Spinal cord (tissue), 10 donors: Measurements from ENCODE around the gene VGLL1. TPM values are rescaled to one million over a fixed set of nuclear protein-coding genes. Genes with fewer than 3 reads are reported as not detected.
A peak's percentile ranks its signal among the peaks of the same experiment; 100 is the strongest.

ENCODE experiments used
- DNase-seq, 6 donors: peaks; one replicate each; pipeline versions ENCODE4 v3.0.0 to v3.0.0-alpha.2; 2013 to 2015; ENCODE audit warnings: low spot score in 6 of 6, low read depth in 4 of 6
- H3K27ac ChIP-seq: one replicate; pipeline ENCODE4 v1.5.1; 2013; ENCODE audit warnings: low read depth, low read length, control low read depth
- H3K27me3 ChIP-seq: one replicate; pipeline ENCODE4 v1.6.1; 2013; ENCODE audit warnings: low read length; ENCODE audit not compliant: control insufficient read depth, insufficient read depth
- H3K36me3 ChIP-seq: one replicate; pipeline ENCODE4 v1.6.1; 2013; ENCODE audit warnings: low read length; ENCODE audit not compliant: control insufficient read depth, insufficient read depth
- H3K4me1 ChIP-seq: one replicate; pipeline ENCODE4 v1.6.1; 2013; ENCODE audit warnings: low read length; ENCODE audit not compliant: control insufficient read depth, insufficient read depth
- H3K4me3 ChIP-seq: one replicate; pipeline ENCODE4 v1.5.1; 2013; ENCODE audit warnings: low read depth, low read length, control low read depth
- H3K9me3 ChIP-seq: one replicate; pipeline ENCODE4 v1.6.1; 2013; ENCODE audit warnings: low read length; ENCODE audit not compliant: control insufficient read depth, insufficient read depth
- WGBS: methylation state at CpG from one replicate; pipeline ENCODE4 v1.1.5; 2013; ENCODE audit warnings: missing lambda C conversion rate; ENCODE audit not compliant: insufficient coverage; 5-methylcytosine and 5-hydroxymethylcytosine counted together
- long read RNA-seq, 4 donors: transcript quantifications; one replicate each; lab custom pipeline, GENCODE V29; 2026
- polyA plus RNA-seq, 2 donors: library from polyadenylated mRNA; unstranded; fragments of 120-200 nt; gene quantifications; one replicate each; pipeline ENCODE4 v1.2.1, GENCODE V29; 2013; ENCODE audit not compliant: insufficient read length in 2 of 2
- total RNA-seq, 2 donors: library from RNA; depleted of rRNA in 1 of 2; stranded (reverse); fragments of 120-200 nt in 1 of 2; fragments of >200 nt in 1 of 2; gene quantifications; one replicate each; pipeline versions ENCODE4 v1.2.3 to v1.2.4, GENCODE V29; 2013 to 2014
- donor health status: healthy.

Gene VGLL1, protein sequence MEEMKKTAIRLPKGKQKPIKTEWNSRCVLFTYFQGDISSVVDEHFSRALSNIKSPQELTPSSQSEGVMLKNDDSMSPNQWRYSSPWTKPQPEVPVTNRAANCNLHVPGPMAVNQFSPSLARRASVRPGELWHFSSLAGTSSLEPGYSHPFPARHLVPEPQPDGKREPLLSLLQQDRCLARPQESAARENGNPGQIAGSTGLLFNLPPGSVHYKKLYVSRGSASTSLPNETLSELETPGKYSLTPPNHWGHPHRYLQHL
- not detected for total RNA-seq
- polyA plus RNA-seq: not detected
- long read RNA-seq, donor 1: 0 reads
- long read RNA-seq, donor 2: 0 reads
- long read RNA-seq, donor 3: 0 reads
- long read RNA-seq, donor 4, partial matches to known transcripts: 0 of 4 reads
- long read RNA-seq, donor 4, other reads (novel, unspliced or antisense): 0 of 4 reads

DNA sequence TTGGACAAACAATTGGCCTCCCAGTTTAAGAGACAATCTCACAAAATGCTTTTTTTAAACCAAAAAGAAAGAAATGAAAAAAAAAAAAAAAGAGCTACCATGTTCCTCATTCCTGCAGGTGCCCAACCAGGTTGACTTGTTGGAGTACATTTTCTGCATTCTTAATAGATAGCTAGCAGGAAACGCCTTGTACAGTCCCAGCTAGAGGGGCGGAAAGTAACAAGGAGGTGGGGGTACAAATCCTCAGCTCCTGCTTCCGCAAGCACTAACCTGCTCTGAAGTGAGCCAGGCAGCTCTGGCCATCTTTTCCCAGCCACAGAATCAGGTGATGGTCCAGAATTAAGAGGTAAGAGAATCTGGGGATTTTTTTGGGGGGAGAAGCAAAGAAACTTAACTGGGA is at the start of gene VGLL1:
Gene VGLL1 (plus strand): TSS at position 265 of the 400 bp plus-strand sequence. CDS start 3,806 bp downstream, outside the sequence.
- Histone ChIP-seq H3K9me3 (no peaks in the 10 kb centered on the region), H3K27me3 (no peaks in the 10 kb centered on the region), H3K4me1 (no peaks in the 10 kb centered on the region), H3K36me3 (no peaks in the 10 kb centered on the region), H3K4me3 (no peak within 1 kb of the TSS), H3K27ac (no peak within 1 kb of the TSS)
- 76% methylated on average over 3 of the region's 3 CpGs for WGBS
- no peak for DNase-seq

DNA sequence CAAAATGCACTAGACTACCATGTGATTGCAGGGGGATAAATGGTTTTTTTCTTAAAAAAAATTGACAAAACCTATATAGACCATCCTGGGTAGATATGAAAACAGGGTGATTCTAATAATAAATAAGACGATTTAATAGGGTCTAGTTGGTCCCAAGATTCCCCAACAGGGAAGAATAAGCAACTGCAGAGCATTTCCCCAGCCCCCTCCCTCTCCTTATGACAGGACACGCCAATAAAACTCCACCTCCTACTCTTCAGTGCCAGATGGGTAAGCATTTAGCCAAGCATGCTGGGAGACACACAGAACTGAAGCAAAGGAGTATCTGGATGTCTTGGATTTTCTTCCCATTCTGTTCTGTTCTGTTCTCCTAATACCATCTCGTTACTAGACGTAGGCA is 44.4 kb upstream of the VGLL1 start, which contains the start of gene BRS3:
Gene BRS3 (plus strand): TSS at position 301 of the 400 bp plus-strand sequence. CDS start 168 bp downstream, outside the sequence.
- H3K27ac ChIP-seq: no peak within 1 kb of the TSS
- no peak for DNase-seq
- WGBS: no CpG with 5 or more reads among the region's 4 CpGs
- no peaks in the 10 kb centered on the region for H3K4me1 ChIP-seq
- H3K27me3 ChIP-seq: peaks cover 14% of the 10 kb centered on the region
- no peak within 1 kb of the TSS for H3K4me3 ChIP-seq
- H3K36me3 ChIP-seq: no peaks in the 10 kb centered on the region
- H3K9me3 ChIP-seq: no peaks in the 10 kb centered on the region

DNA sequence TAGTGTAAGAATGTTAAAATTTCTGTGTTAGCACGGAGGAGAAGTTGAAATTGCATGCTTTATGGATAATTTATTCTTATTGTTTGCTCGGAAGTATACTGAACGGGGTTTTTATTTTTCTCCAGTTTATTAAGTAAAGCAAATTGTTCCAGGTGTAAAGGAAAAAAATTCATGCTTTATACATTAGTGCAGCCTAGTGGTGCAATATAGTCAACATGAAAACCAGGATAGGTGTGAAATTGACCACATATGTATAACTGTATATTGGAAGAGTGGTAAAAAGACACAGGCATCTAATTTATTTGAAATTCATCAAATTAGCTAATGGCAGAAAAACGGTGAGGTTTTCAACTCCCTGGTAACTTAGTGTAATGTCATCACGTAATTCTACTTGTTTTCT is 43.3 kb upstream of the VGLL1 start:
- Histone ChIP-seq H3K27ac (no peak overlapping the region), H3K27me3 (peaks cover 14% of the 10 kb centered on the region), H3K36me3 (no peaks in the 10 kb centered on the region), H3K4me1 (no peaks in the 10 kb centered on the region), H3K9me3 (no peaks in the 10 kb centered on the region), H3K4me3 (no peak overlapping the region)
- WGBS: 50% methylated on average over 3 of the region's 5 CpGs
- DNase-seq: peak in 1 of 6 donors; percentile 58

DNA sequence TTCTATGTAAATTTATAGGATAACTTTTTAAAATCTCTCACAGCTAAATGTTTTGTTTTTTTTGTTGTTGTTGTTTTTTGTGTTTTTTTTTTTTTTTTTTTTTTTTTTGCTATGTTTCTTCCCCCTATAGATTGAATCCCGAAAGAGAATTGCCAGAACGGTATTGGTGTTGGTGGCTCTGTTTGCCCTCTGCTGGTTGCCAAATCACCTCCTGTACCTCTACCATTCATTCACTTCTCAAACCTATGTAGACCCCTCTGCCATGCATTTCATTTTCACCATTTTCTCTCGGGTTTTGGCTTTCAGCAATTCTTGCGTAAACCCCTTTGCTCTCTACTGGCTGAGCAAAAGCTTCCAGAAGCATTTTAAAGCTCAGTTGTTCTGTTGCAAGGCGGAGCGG is 40.2 kb upstream of the VGLL1 start:
- no peak overlapping the region for H3K4me3 ChIP-seq
- 82% methylated on average over 2 of the region's 6 CpGs for WGBS
- H3K27ac ChIP-seq: no peak overlapping the region
- H3K4me1 ChIP-seq: peaks cover 3% of the 10 kb centered on the region
- H3K27me3 ChIP-seq: peaks cover 6% of the 10 kb centered on the region
- H3K9me3 ChIP-seq: no peaks in the 10 kb centered on the region
- H3K36me3 ChIP-seq: no peaks in the 10 kb centered on the region
- DNase-seq: no peak

DNA sequence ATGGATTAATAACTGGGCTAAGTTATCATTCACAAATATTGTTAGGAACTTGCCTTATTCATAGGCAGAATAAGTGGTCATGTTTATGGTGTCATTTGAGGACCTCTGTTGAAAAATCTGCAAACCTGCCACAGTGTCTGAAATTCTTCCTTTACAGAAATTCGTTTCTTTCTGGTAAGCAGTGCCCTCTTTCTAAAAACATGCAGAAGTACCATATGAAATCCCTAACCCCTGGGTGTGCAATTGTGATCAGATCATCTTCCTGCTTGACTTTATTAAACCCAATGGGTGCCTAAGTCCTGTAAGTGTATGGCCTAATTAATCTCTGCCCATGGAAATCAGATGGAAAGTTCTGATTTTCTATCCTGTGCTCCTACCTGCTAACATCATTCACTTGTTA is 39.0 kb upstream of the VGLL1 start:
- peaks cover 3% of the 10 kb centered on the region for H3K4me1 ChIP-seq
- no CpG with 5 or more reads among the region's 1 CpG for WGBS
- DNase-seq: no peak
- no peaks in the 10 kb centered on the region for H3K9me3 ChIP-seq
- peaks cover 6% of the 10 kb centered on the region for H3K27me3 ChIP-seq
- H3K4me3 ChIP-seq: no peak overlapping the region
- H3K36me3 ChIP-seq: no peaks in the 10 kb centered on the region
- no peak overlapping the region for H3K27ac ChIP-seq

DNA sequence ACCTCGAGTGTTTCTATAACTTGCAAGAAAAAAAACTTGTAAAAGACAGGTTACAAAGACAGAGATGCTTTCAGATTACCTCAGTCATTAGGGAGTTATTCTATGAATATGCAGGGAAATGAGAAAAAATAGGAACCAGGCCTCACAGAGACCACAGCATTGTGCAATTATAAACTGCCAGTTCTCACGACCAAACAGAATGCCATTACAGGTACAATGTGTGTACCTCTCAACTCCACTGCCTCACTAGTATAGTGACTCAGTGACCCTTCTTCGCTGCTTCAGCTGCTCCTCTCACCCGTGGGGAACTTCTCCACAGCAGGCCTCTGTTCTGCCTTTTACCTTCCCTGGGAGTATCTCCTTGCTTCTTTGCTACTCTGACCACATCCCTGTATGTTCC is 37.0 kb upstream of the VGLL1 start:
- H3K27ac ChIP-seq: no peak overlapping the region
- H3K27me3 ChIP-seq: peaks cover 6% of the 10 kb centered on the region
- H3K9me3 ChIP-seq: no peaks in the 10 kb centered on the region
- DNase-seq: no peak
- H3K4me1 ChIP-seq: peaks cover 3% of the 10 kb centered on the region
- H3K36me3 ChIP-seq: no peaks in the 10 kb centered on the region
- WGBS: 63% methylated on average over 3 of the region's 4 CpGs
- no peak overlapping the region for H3K4me3 ChIP-seq

DNA sequence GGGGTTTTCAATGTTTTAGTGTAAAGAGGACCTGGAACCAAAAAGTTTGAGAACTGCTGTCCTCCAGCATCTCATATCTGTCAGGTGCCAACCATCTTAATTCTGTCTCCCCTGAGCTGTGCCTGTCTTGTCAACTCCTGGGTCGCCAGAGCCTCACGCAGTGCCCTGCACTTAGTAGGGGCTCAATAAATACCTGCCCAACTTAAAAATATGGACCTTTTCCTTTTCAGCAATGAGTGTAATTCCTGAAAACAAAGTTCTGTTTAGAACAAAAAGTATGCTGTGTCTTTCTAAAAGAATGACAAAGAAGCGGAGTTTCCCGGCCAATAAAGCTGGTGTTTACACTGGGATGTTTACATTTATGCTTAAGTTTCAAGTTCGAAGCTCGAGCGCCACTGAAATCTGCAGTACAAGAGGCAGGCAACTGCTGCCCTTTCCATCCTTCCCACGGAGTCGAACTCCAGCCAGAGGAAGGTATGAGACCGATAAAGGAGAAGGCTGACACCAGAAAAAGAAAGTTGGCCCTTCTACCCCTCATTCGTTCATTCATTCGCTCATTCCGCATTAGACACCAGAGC is 35.7 kb upstream of the VGLL1 start:
- peaks cover 3% of the 10 kb centered on the region for H3K27me3 ChIP-seq

DNA sequence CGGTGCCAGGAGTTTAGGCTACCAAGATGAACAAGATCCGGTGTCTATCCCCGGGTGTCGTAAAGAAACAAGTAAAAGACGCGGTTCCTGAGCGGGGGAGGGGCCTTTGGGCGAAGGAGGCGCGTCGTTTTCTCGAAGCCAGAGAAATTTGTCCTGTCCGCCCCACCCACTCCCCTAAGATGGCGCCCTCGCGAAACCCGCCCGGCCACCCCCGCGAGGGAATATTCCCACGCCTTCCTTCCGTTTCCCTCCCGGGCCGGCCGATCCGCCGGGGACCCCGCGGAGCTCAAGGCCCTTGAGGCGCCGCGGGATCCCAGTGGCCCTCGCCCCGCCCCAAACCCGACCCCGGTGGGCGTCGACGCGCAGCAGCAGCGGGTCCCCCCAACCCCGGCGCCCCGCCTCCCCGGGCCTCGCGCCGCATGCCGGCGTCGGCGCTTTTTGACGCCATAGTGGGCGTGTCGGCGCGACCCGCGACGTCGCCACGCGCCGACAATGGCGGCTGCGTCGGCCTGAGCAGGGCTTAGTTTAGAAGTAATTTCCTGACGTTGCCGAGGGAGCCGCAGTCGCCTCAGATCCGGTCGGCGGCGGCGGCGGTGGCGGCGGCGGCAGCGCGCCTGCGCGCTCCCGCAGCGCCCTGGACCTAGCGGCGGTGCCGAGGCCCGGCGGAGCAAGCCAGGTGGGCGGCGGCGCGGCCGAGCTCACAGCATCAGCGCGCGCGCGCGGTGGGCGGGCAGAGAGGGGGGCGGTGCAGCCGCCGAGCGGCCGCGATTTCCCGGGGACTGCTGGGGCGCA is 35.1 kb upstream of the VGLL1 start:
- H3K4me1 ChIP-seq: peaks cover 3% of the 10 kb centered on the region
- peak overlapping the region; percentile 92 for H3K27ac ChIP-seq
- H3K9me3 ChIP-seq: no peaks in the 10 kb centered on the region
- WGBS: 26% methylated on average over 103 of the region's 111 CpGs
- peak overlapping the region; percentile 68 for H3K4me3 ChIP-seq
- H3K27me3 ChIP-seq: peaks cover 2% of the 10 kb centered on the region
- peak; percentile 57 to 94 (median 68) for DNase-seq
- H3K36me3 ChIP-seq: no peaks in the 10 kb centered on the region

More for the DNA sequence above, 35.7 kb upstream of the VGLL1 start:
- DNase-seq: no peak
- 43% methylated on average over 9 of the region's 13 CpGs for WGBS
- no peaks in the 10 kb centered on the region for H3K9me3 ChIP-seq
- no peaks in the 10 kb centered on the region for H3K36me3 ChIP-seq
- peaks cover 3% of the 10 kb centered on the region for H3K4me1 ChIP-seq
- H3K27ac ChIP-seq: peak overlapping the region; percentile 92
- H3K4me3 ChIP-seq: peak overlapping the region; percentile 61

DNA sequence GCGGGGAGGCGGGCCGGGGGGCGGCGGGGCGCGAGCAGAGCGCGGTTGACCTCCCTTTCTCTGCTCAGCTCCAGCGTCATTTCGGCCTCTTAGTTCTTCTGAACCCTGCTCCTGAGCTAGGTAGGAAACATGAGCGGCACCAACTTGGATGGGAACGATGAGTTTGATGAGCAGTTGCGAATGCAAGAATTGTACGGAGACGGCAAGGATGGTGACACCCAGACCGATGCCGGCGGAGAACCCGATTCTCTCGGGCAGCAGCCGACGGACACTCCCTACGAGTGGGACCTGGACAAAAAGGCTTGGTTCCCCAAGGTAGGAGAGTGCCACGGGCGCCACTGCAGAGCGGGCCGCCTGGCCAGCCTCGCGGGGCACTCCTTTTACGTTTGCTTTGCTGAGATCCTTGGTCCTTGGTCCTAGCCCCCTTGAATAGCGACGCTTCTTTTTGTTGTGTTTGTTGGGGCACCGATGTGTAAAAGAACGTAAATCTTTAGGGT is 34.4 kb upstream of the VGLL1 start, which contains the start of gene HTATSF1:
Gene HTATSF1 (plus strand): TSS at position 37 of the 497 bp plus-strand sequence. CDS start 93 bp downstream, at position 130.
- Histone ChIP-seq H3K36me3 (no peaks in the 10 kb centered on the region), H3K4me3 (peak within 1 kb of the TSS; percentile 68), H3K27me3 (no peaks in the 10 kb centered on the region), H3K4me1 (peaks cover 3% of the 10 kb centered on the region), H3K9me3 (no peaks in the 10 kb centered on the region), H3K27ac (peak within 1 kb of the TSS; percentile 92)
- peak in 1 of 6 donors; percentile 21 for DNase-seq
- 35% methylated on average over 26 of the region's 35 CpGs for WGBS
